ENCODE measurements around the gene PLD3.
A peak's percentile ranks its signal among the peaks of the same experiment; 100 is the strongest.

Gene PLD3

GRCh38 chr19:40419780-40420179, 71.3 kb downstream of the PLD3 start:
- TF ChIP-seq CTCF (IDR thresholded peaks at IDR 0.05; ENCODE audit: low read depth, low read length, missing control alignments): no peak
- DNase-seq (ENCODE audit: low read depth): no peak
- no peak overlapping the region for H3K4me3 ChIP-seq (ENCODE audit: low read depth, low read length)

- TF ChIP-seq CTCF (IDR thresholded peaks at IDR 0.05; ENCODE audit: low read depth, low read length, missing control alignments): no peak
- DNase-seq (ENCODE audit: low read depth): no peak
- H3K4me3 ChIP-seq (ENCODE audit: low read depth, low read length): peak overlapping the region; percentile 72; the same call in 1 of the 2 replicates
Measured at GRCh38 chr19:40420451-40420765, 71.9 kb downstream of the PLD3 start.

- peak; percentile 96 for TF ChIP-seq CTCF (IDR thresholded peaks at IDR 0.05; ENCODE audit: low read depth, low read length, missing control alignments)
- no peak for DNase-seq (ENCODE audit: low read depth)
- peak overlapping the region; percentile 72 for H3K4me3 ChIP-seq (ENCODE audit: low read depth, low read length)
Measured at GRCh38 chr19:40420766-40421765, 72.6 kb downstream of the PLD3 start.

GRCh38 chr19:40421993-40422747, 73.7 kb downstream of the PLD3 start:
- no peak for TF ChIP-seq CTCF (IDR thresholded peaks at IDR 0.05; ENCODE audit: low read depth, low read length, missing control alignments)
- DNase-seq (ENCODE audit: low read depth): no peak
- H3K4me3 ChIP-seq (ENCODE audit: low read depth, low read length): no peak overlapping the region

GRCh38 chr19:40422748-40423566, 74.5 kb downstream of the PLD3 start:
- TF ChIP-seq CTCF (IDR thresholded peaks at IDR 0.05; ENCODE audit: low read depth, low read length, missing control alignments): no peak
- no peak for DNase-seq (ENCODE audit: low read depth)
- no peak overlapping the region for H3K4me3 ChIP-seq (ENCODE audit: low read depth, low read length)

- DNase-seq (ENCODE audit: low read depth): no peak
- no peak for TF ChIP-seq CTCF (IDR thresholded peaks at IDR 0.05; ENCODE audit: low read depth, low read length, missing control alignments)
- H3K4me3 ChIP-seq (ENCODE audit: low read depth, low read length): no peak overlapping the region; the same call in 1 of the 2 replicates
Measured at GRCh38 chr19:40423938-40424337, 75.4 kb downstream of the PLD3 start.

Measured in GM12864 (cell line).